ENCODE results near the gene ARID5B.

The ARID5B gene

DNA sequence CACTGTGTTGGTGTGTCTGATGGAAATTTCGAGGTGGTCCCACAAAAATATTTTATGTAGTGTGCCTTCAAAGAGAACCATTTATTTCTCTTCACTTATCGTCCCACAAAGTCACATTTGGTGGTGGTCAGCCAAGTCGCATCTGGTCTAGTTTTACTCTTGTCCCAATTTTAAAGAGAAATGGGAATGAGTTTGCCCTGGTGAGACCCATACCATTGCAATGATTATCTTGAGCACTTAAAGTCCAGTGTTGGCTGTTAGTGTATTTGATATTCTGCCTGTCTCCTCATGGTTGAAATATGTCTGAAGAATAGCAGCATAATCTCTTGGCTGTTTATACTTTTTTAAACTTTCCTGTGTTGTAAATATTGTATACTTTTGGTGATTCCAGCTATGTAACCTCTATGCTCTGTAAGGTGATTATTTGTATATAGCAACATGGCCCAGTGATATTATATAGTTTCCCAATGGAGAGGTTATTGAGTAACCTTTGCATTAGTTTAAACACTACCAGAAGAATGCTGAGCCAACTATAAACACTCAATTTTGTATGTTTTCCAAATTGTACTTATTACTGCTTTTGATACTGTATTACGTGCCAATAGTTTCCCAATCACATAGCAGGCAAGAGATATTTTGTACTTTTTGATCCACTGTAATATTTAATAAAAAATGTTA, 194.9 kb downstream of the ARID5B start:
- Histone ChIP-seq H3K4me1 (ENCODE audit: insufficient read depth, low read length) (no peaks in the 10 kb centered on the region), H3K4me3 (ENCODE audit: low read depth in 1 of 2, low read length in 2 of 2) (no peak overlapping the region), H3K9me3 (ENCODE audit: insufficient read depth, low read length, severe bottlenecking) (no peaks in the 10 kb centered on the region), H3K9ac (ENCODE audit: low read depth, low read length) (no peak overlapping the region), H2AFZ (ENCODE audit: low read depth, low read length) (no peak overlapping the region), H3K79me2 (ENCODE audit: insufficient read depth, low read length) (no peaks in the 10 kb centered on the region), H3K27me3 (ENCODE audit: insufficient read depth, low read length, poor library complexity) (no peaks in the 10 kb centered on the region), H4K20me1 (ENCODE audit: insufficient read depth, low read length) (no peaks in the 10 kb centered on the region), H3K4me2 (ENCODE audit: insufficient read depth, low read length) (no peak overlapping the region), H3K36me3 (ENCODE audit: insufficient read depth, low read length) (no peaks in the 10 kb centered on the region), H3K27ac (ENCODE audit: low read length) (no peak overlapping the region)
- no peak for TF ChIP-seq CTCF (IDR thresholded peaks at IDR 0.05; ENCODE audit: borderline replicate concordance, extremely low read depth, low read length, poor library complexity, severe bottlenecking)
- TF ChIP-seq EZH2 (IDR thresholded peaks at IDR 0.05; ENCODE audit: borderline replicate concordance, low read depth, low read length, severe bottlenecking) = no peak
- ATAC-seq (ENCODE audit: insufficient read depth, low read depth) (no peak), DNase-seq (no peak)

GRCh38 chr10:62098278-62099121, 197.0 kb downstream of the ARID5B start:
- no peaks in the 10 kb centered on the region for H3K79me2 ChIP-seq (ENCODE audit: insufficient read depth, low read length)
- ATAC-seq (ENCODE audit: insufficient read depth, low read depth) = no peak
- H3K9me3 ChIP-seq (ENCODE audit: insufficient read depth, low read length, severe bottlenecking) = no peaks in the 10 kb centered on the region
- TF ChIP-seq CTCF (IDR thresholded peaks at IDR 0.05; ENCODE audit: borderline replicate concordance, extremely low read depth, low read length, poor library complexity, severe bottlenecking) (no peak), EZH2 (IDR thresholded peaks at IDR 0.05; ENCODE audit: borderline replicate concordance, low read depth, low read length, severe bottlenecking) (no peak)
- H3K36me3 ChIP-seq (ENCODE audit: insufficient read depth, low read length) = no peaks in the 10 kb centered on the region
- no peak overlapping the region for H3K27ac ChIP-seq (ENCODE audit: low read length)
- no peak for DNase-seq
- H2AFZ ChIP-seq (ENCODE audit: low read depth, low read length) = no peak overlapping the region
- no peaks in the 10 kb centered on the region for H3K27me3 ChIP-seq (ENCODE audit: insufficient read depth, low read length, poor library complexity)
- H3K9ac ChIP-seq (ENCODE audit: low read depth, low read length) = no peak overlapping the region
- no peaks in the 10 kb centered on the region for H3K4me1 ChIP-seq (ENCODE audit: insufficient read depth, low read length)
- no peaks in the 10 kb centered on the region for H4K20me1 ChIP-seq (ENCODE audit: insufficient read depth, low read length)
- no peak overlapping the region for H3K4me2 ChIP-seq (ENCODE audit: insufficient read depth, low read length)
- no peak overlapping the region for H3K4me3 ChIP-seq (ENCODE audit: low read depth in 1 of 2, low read length in 2 of 2)

- H3K4me3 ChIP-seq (ENCODE audit: low read depth in 1 of 2, low read length in 2 of 2) = no peak overlapping the region
Observed at GRCh38 chr10:62099299-62099698, 197.8 kb downstream of the ARID5B start.

More at GRCh38 chr10:62099299-62099698, 197.8 kb downstream of the ARID5B start:
- H3K27ac ChIP-seq (ENCODE audit: low read length) = no peak overlapping the region
- no peaks in the 10 kb centered on the region for H4K20me1 ChIP-seq (ENCODE audit: insufficient read depth, low read length)
- no peak for TF ChIP-seq CTCF (IDR thresholded peaks at IDR 0.05; ENCODE audit: borderline replicate concordance, extremely low read depth, low read length, poor library complexity, severe bottlenecking)
- TF ChIP-seq EZH2 (IDR thresholded peaks at IDR 0.05; ENCODE audit: borderline replicate concordance, low read depth, low read length, severe bottlenecking) = no peak
- H3K9ac ChIP-seq (ENCODE audit: low read depth, low read length) = no peak overlapping the region
- ATAC-seq (ENCODE audit: insufficient read depth, low read depth) (no peak), DNase-seq (no peak)
- no peaks in the 10 kb centered on the region for H3K79me2 ChIP-seq (ENCODE audit: insufficient read depth, low read length)
- H3K9me3 ChIP-seq (ENCODE audit: insufficient read depth, low read length, severe bottlenecking) = no peaks in the 10 kb centered on the region
- H3K36me3 ChIP-seq (ENCODE audit: insufficient read depth, low read length) = no peaks in the 10 kb centered on the region
- no peak overlapping the region for H3K4me2 ChIP-seq (ENCODE audit: insufficient read depth, low read length)
- H3K4me1 ChIP-seq (ENCODE audit: insufficient read depth, low read length) = no peaks in the 10 kb centered on the region
- H2AFZ ChIP-seq (ENCODE audit: low read depth, low read length) = no peak overlapping the region
- no peaks in the 10 kb centered on the region for H3K27me3 ChIP-seq (ENCODE audit: insufficient read depth, low read length, poor library complexity)
